ENCODE data around the gene MOV10L1. TPM values are rescaled to one million over a fixed set of nuclear protein-coding genes. Genes with fewer than 3 reads are reported as not detected.

Gene MOV10L1
- total RNA-seq, 2 experiments from 2014 or later, result 0.22 to 1.1 TPM

DNA sequence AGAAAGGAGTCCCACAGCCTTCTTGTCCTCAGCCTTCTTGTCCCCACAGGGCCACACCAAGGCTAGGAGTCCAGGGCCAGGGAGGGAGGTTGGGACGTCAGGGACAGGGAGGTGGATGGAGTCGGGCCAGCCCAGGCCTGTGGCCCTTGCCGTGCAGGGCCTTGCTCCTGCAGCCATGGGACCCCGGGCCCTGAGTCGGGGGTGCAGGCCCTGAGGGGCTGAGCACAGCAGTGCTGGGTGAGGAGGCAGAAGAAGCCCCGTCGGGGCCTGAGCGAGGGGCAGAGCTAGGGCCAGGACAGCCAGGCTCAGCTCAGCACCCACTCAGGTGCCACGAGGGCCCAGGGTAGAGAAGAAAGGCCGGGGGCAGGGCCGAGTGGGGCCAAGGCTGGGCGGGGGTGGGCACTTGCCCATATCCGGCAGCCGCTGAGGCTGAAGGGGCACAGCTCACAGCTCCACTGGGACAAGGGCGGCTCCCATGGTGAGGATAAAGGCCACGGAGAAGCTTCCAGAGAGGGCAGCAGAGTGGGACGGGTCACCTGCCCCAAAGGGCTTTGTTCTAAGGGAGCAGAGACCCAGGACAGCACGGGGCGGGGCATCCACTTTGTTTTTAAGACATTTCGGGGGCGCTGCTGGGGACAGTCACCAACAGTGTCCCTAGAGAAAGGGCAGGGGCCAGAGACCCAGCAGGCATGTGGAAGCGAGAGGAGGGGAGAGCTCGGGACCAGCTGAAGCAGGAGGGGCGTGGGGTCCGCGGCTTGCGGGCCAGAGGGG, 8.2 kb upstream of the MOV10L1 start:
- Histone ChIP-seq H3K4me3 (ENCODE audit: low read depth, low read length, poor library complexity, severe bottlenecking) (no peak overlapping the region), H3K4me1 (ENCODE audit: insufficient read depth, low read length, poor library complexity, severe bottlenecking) (peaks cover 11% of the 10 kb centered on the region), H4K20me1 (ENCODE audit: insufficient read depth, low read length) (no peaks in the 10 kb centered on the region), H3K9me2 (ENCODE audit: insufficient read depth, low read length) (no peaks in the 10 kb centered on the region), H3K79me2 (ENCODE audit: insufficient read depth, low read depth, low read length) (no peaks in the 10 kb centered on the region), H3K9me3 (ENCODE audit: low read length) (no peaks in the 10 kb centered on the region), H3K27ac (ENCODE audit: low read depth, low read length, poor library complexity, severe bottlenecking) (no peak overlapping the region), H3K36me3 (ENCODE audit: insufficient read depth, low read length) (no peaks in the 10 kb centered on the region; the same call in 1 of the 2 replicates), H3K4me2 (ENCODE audit: low read length) (no peak overlapping the region), H2AFZ (ENCODE audit: low read length) (no peak overlapping the region)
- no TSS peak for BruUV-seq (replicated peaks)
- TF ChIP-seq EZH2phosphoT487 (IDR thresholded peaks at IDR 0.05; ENCODE audit: borderline replicate concordance, low read depth, low read length), result no peak
- TF ChIP-seq, protein P1, sequence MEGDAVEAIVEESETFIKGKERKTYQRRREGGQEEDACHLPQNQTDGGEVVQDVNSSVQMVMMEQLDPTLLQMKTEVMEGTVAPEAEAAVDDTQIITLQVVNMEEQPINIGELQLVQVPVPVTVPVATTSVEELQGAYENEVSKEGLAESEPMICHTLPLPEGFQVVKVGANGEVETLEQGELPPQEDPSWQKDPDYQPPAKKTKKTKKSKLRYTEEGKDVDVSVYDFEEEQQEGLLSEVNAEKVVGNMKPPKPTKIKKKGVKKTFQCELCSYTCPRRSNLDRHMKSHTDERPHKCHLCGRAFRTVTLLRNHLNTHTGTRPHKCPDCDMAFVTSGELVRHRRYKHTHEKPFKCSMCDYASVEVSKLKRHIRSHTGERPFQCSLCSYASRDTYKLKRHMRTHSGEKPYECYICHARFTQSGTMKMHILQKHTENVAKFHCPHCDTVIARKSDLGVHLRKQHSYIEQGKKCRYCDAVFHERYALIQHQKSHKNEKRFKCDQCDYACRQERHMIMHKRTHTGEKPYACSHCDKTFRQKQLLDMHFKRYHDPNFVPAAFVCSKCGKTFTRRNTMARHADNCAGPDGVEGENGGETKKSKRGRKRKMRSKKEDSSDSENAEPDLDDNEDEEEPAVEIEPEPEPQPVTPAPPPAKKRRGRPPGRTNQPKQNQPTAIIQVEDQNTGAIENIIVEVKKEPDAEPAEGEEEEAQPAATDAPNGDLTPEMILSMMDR (conservative IDR thresholded peaks at IDR 0.05; ENCODE audit: low read length), result no peak
- intact Hi-C loops (cut with micrococcal nuclease; ENCODE audit: unreplicated experiment), result no loop called here
- CTCF ChIA-PET (ENCODE audit: unreplicated experiment), result no interaction called here
- POLR2A ChIA-PET, result no interaction called here
- DNase-seq (ENCODE audit: low spot score), result no peak

DNA sequence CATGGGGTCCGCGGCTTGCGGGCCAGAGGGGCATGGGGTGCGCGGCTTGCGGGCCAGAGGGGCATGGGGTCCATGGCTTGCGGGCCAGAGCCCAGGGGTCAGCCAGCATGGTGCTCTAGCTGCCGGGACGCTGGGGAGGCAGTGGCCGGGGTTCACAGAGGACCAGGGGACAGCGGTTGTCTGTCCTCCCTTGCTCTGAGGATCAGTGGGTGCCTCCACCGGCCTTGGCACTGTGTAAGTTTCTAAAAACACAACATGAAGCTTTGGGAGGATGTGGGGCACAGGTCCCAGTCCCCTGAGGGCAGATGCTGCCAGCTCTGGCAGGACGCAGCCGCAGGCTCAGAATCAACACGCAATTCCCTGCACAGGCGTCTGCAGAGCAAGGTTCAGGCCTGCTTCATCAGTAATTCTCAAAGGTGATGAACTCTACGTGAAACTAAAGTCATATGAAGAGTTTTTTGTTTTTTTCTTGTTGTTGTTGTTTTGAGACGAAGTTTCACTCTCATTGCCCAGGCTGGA, 7.5 kb upstream of the MOV10L1 start:
- DNase-seq (ENCODE audit: low spot score), result no peak
- no peak overlapping the region for H3K4me2 ChIP-seq (ENCODE audit: low read length)
- ChIA-PET POLR2A (no interaction called here), CTCF (ENCODE audit: unreplicated experiment) (no interaction called here)
- H3K27ac ChIP-seq (ENCODE audit: low read depth, low read length, poor library complexity, severe bottlenecking), result no peak overlapping the region
- no peaks in the 10 kb centered on the region for H3K9me3 ChIP-seq (ENCODE audit: low read length)
- H3K9me2 ChIP-seq (ENCODE audit: insufficient read depth, low read length), result no peaks in the 10 kb centered on the region
- TF ChIP-seq EZH2phosphoT487 (IDR thresholded peaks at IDR 0.05; ENCODE audit: borderline replicate concordance, low read depth, low read length), result no peak
- TF ChIP-seq, protein P1 (conservative IDR thresholded peaks at IDR 0.05; ENCODE audit: low read length), result no peak
- no peak overlapping the region for H3K4me3 ChIP-seq (ENCODE audit: low read depth, low read length, poor library complexity, severe bottlenecking)
- no peak overlapping the region for H2AFZ ChIP-seq (ENCODE audit: low read length)
- no peaks in the 10 kb centered on the region for H3K79me2 ChIP-seq (ENCODE audit: insufficient read depth, low read depth, low read length)
- H3K36me3 ChIP-seq (ENCODE audit: insufficient read depth, low read length), result no peaks in the 10 kb centered on the region; the same call in 1 of the 2 replicates
- no peaks in the 10 kb centered on the region for H4K20me1 ChIP-seq (ENCODE audit: insufficient read depth, low read length)
- intact Hi-C loops (cut with micrococcal nuclease; ENCODE audit: unreplicated experiment), result no loop called here
- H3K4me1 ChIP-seq (ENCODE audit: insufficient read depth, low read length, poor library complexity, severe bottlenecking), result peaks cover 4% of the 10 kb centered on the region
- no TSS peak for BruUV-seq (replicated peaks)

DNA sequence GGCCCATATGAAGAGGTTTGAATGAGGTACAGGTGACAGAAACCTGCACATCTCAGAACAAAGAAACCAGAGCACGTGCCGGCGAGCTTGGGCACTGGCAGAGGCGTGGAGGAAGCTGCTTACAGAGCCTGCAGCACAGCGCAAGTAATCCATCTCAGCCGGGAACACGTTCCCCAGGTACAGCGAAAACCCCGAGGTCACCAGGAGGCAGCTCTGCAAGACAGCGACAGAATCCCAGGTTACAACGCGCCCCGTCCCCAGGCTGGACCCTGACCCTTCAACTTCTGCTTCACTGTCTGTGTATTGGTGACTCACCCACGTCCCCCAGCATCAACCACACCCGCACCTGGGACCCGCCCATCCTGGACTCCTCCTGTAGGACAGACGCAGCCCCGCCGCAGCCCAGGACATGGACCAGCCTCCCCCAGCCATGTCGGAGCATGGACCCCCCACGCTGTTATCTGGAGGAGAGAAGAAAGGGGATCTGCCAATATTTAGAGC, 6.8 kb upstream of the MOV10L1 start:
- intact Hi-C loops (cut with micrococcal nuclease; ENCODE audit: unreplicated experiment), result no loop called here
- Histone ChIP-seq H3K79me2 (ENCODE audit: insufficient read depth, low read depth, low read length) (no peaks in the 10 kb centered on the region), H2AFZ (ENCODE audit: low read length) (no peak overlapping the region), H3K9me2 (ENCODE audit: insufficient read depth, low read length) (no peaks in the 10 kb centered on the region), H3K9me3 (ENCODE audit: low read length) (no peaks in the 10 kb centered on the region), H4K20me1 (ENCODE audit: insufficient read depth, low read length) (no peaks in the 10 kb centered on the region), H3K4me2 (ENCODE audit: low read length) (no peak overlapping the region), H3K4me3 (ENCODE audit: low read depth, low read length, poor library complexity, severe bottlenecking) (no peak overlapping the region), H3K36me3 (ENCODE audit: insufficient read depth, low read length) (no peaks in the 10 kb centered on the region; the same call in 1 of the 2 replicates), H3K27ac (ENCODE audit: low read depth, low read length, poor library complexity, severe bottlenecking) (no peak overlapping the region), H3K4me1 (ENCODE audit: insufficient read depth, low read length, poor library complexity, severe bottlenecking) (no peaks in the 10 kb centered on the region)
- TF ChIP-seq, protein P1 (conservative IDR thresholded peaks at IDR 0.05; ENCODE audit: low read length), result no peak
- no peak for TF ChIP-seq EZH2phosphoT487 (IDR thresholded peaks at IDR 0.05; ENCODE audit: borderline replicate concordance, low read depth, low read length)
- BruUV-seq (replicated peaks), result no TSS peak
- no peak for DNase-seq (ENCODE audit: low spot score)
- CTCF ChIA-PET (ENCODE audit: unreplicated experiment), result no interaction called here
- POLR2A ChIA-PET, result no interaction called here
